Thyroid gland (tissue), 4 donors: Measurements from ENCODE around the gene FTCD. TPM values are rescaled to one million over a fixed set of nuclear protein-coding genes. Genes with fewer than 3 reads are reported as not detected.

Experiments
- DNase-seq, 2 donors: peaks; one replicate each; pipeline ENCODE4 v3.0.0-alpha.2; 2019
- H3K27ac ChIP-seq, 3 donors: fragments of 200-600 bp; sonication (generic); 1 replicate in 2 of 3; 2 replicates in 1 of 3; pipeline ENCODE4 v1.5.1; 2016 to 2019; ENCODE audit warnings: mild to moderate bottlenecking in 1 of 3, moderate library complexity in 1 of 3
- H3K27me3 ChIP-seq: fragments of 200-600 bp; sonication (generic); one replicate; pipeline ENCODE4 v1.5.1; 2019
- H3K36me3 ChIP-seq, 2 donors: fragments of 200-600 bp; sonication (generic); one replicate each; pipeline ENCODE4 v1.5.1; 2016 to 2019
- H3K4me1 ChIP-seq, 2 donors: fragments of 200-600 bp; sonication (generic); one replicate each; pipeline ENCODE4 v1.5.1; 2017 to 2019
- H3K4me3 ChIP-seq, 3 donors: fragments of 200-600 bp; sonication (generic); replicated peaks in 1 of 3; 1 replicate in 2 of 3; 2 replicates in 1 of 3; pipeline ENCODE4 v1.5.1; 2016; ENCODE audit warnings: mild to moderate bottlenecking in 1 of 3
- H3K9me3 ChIP-seq: fragments of 200-600 bp; sonication (generic); one replicate; pipeline ENCODE4 v1.5.1; 2017
- CTCF ChIP-seq, 6 experiments: fragments of 200-600 bp in 3 of 6; fragments of 450-650 bp in 3 of 6; sonication (generic) in 3 of 6; IDR thresholded peaks; one replicate each; pipeline ENCODE4 v1.5.1; 2016 to 2019; ENCODE audit warnings: antibody characterized with exemption in 6 of 6, mild to moderate bottlenecking in 2 of 6, inconsistent platforms in 1 of 6, moderate library complexity in 1 of 6
- POLR2A ChIP-seq, 2 donors: fragments of 450-650 bp; IDR thresholded peaks; one replicate each; pipeline ENCODE4 v1.6.1; 2017; ENCODE audit warnings: antibody characterized with exemption in 2 of 2, mild to moderate bottlenecking in 2 of 2, moderate library complexity in 1 of 2
- WGBS, 2 donors: methylation state at CpG; one replicate each; pipeline ENCODE4 v1.1.5; 2017; 5-methylcytosine and 5-hydroxymethylcytosine counted together
- intact Hi-C: fragments of 100-400 bp; cut with DNase I; formaldehyde crosslinking; loops from one replicate; pipeline ENCODE4 v1.15.1; 2023
- total RNA-seq, 4 donors: library from RNA; depleted of rRNA; stranded (reverse); fragments of >200 nt; gene quantifications; one replicate each; pipeline ENCODE4 v1.2.3, GENCODE V29; 2016

FTCD gene
- total RNA-seq, 4 donors from 2014 or later: 0.78 to 1.2 (median 0.94) TPM; not detected in 1

DNA sequence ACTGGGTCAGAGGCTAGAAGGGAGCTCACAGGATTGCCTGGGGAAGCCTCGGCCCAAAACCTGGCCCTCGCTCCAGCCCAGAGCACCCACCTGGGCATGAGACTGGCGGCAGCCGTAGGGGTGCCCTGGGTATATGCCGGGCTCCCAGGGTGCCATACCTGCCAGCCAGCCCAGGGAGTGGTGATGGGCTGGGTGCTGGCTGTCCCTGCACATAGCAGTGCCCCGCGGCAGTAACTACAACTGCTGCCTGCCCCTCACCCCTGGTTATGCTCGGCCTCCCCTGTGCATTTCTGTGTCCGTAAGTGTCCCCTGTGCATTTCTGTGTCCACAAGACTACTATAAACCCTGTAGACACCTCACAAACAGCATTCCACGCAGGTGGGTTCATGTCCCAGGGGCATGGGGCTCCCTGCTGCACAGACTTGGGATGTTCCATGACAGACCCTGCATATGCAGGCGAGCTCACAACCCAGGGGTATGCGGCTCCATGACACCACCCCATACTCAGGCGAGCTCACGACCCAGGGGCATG, 34.6 kb upstream of the FTCD start:
- Histone ChIP-seq H3K27ac (peak overlapping the region in 1 of 3 donors; percentile 70), H3K9me3 (no peaks in the 10 kb centered on the region), H3K36me3 (peaks cover 5 to 13% of the 10 kb centered on the region in 2 donors), H3K4me3 (no peak overlapping the region), H3K27me3 (no peaks in the 10 kb centered on the region), H3K4me1 (peaks cover 0 to 12% of the 10 kb centered on the region in 2 donors)
- DNase-seq: no peak
- intact Hi-C loops: loop anchor here (10.0 kb wide), 1 partner anchor 205 kb away; the partner anchor contains the start of gene COL6A1
- 95 to 99% methylated on average over 6 to 8 of the region's 14 CpGs for WGBS, 2 donors
- no peak for TF ChIP-seq CTCF (IDR thresholded peaks at IDR 0.05)
- no peak for TF ChIP-seq POLR2A (IDR thresholded peaks at IDR 0.05)

- peaks cover 0 to 12% of the 10 kb centered on the region in 2 donors for H3K4me1 ChIP-seq
- peak overlapping the region in 2 of 3 donors; percentile 48 to 70 for H3K27ac ChIP-seq
- WGBS, 2 donors: 79 to 83% methylated on average over 7 to 8 of the region's 9 CpGs
- intact Hi-C loops: loop anchor here (10.0 kb wide), 1 partner anchor 205 kb away; the partner anchor contains the start of gene COL6A1
- no peak overlapping the region for H3K4me3 ChIP-seq
- TF ChIP-seq CTCF (IDR thresholded peaks at IDR 0.05) (no peak), POLR2A (IDR thresholded peaks at IDR 0.05) (no peak)
- no peak for DNase-seq
- no peaks in the 10 kb centered on the region for H3K9me3 ChIP-seq
- peaks cover 5 to 7% of the 10 kb centered on the region in 2 donors for H3K36me3 ChIP-seq
- no peaks in the 10 kb centered on the region for H3K27me3 ChIP-seq
Measured at GRCh38 chr21:46189213-46189958, 34.0 kb upstream of the FTCD start.

- DNase-seq: peak; percentile 33 to 35
- intact Hi-C loops: loop anchor here (10.0 kb wide), 1 partner anchor 204 kb away; the partner anchor contains the start of gene COL6A1
- peaks cover 0 to under 1% of the 10 kb centered on the region in 2 donors for H3K36me3 ChIP-seq
- H3K27ac ChIP-seq: peak overlapping the region in 2 of 3 donors; percentile 48 to 70
- H3K4me1 ChIP-seq: peaks cover 0 to 12% of the 10 kb centered on the region in 2 donors
- TF ChIP-seq CTCF (IDR thresholded peaks at IDR 0.05) (no peak), POLR2A (IDR thresholded peaks at IDR 0.05) (no peak)
- 56 to 63% methylated on average over 17 of the region's 17 CpGs for WGBS, 2 donors
- no peaks in the 10 kb centered on the region for H3K9me3 ChIP-seq
- no peak overlapping the region for H3K4me3 ChIP-seq
- no peaks in the 10 kb centered on the region for H3K27me3 ChIP-seq
Measured at GRCh38 chr21:46188226-46189212, 33.1 kb upstream of the FTCD start.

GRCh38 chr21:46187814-46188213, 32.4 kb upstream of the FTCD start:
- 83 to 88% methylated on average over 7 of the region's 7 CpGs for WGBS, 2 donors
- no peak for DNase-seq
- Histone ChIP-seq H3K9me3 (no peaks in the 10 kb centered on the region), H3K4me1 (peaks cover 0 to 12% of the 10 kb centered on the region in 2 donors), H3K4me3 (no peak overlapping the region), H3K27ac (no peak overlapping the region), H3K36me3 (no peaks in the 10 kb centered on the region), H3K27me3 (no peaks in the 10 kb centered on the region)
- TF ChIP-seq CTCF (IDR thresholded peaks at IDR 0.05): no peak
- TF ChIP-seq POLR2A (IDR thresholded peaks at IDR 0.05): no peak
- intact Hi-C loops: loop anchor here (10.0 kb wide), 1 partner anchor 203 kb away; the partner anchor contains the start of gene COL6A1
